Raji (cell line): ENCODE data around the gene PTPN14.

ENCODE experiments used
- POLR2A ChIP-seq: IDR thresholded peaks from 2 replicates; pipeline ENCODE4 v1.6.1; 2011; ENCODE audit warnings: low read depth, low read length, control low read depth; ENCODE audit not compliant: insufficient read depth

The PTPN14 gene

DNA sequence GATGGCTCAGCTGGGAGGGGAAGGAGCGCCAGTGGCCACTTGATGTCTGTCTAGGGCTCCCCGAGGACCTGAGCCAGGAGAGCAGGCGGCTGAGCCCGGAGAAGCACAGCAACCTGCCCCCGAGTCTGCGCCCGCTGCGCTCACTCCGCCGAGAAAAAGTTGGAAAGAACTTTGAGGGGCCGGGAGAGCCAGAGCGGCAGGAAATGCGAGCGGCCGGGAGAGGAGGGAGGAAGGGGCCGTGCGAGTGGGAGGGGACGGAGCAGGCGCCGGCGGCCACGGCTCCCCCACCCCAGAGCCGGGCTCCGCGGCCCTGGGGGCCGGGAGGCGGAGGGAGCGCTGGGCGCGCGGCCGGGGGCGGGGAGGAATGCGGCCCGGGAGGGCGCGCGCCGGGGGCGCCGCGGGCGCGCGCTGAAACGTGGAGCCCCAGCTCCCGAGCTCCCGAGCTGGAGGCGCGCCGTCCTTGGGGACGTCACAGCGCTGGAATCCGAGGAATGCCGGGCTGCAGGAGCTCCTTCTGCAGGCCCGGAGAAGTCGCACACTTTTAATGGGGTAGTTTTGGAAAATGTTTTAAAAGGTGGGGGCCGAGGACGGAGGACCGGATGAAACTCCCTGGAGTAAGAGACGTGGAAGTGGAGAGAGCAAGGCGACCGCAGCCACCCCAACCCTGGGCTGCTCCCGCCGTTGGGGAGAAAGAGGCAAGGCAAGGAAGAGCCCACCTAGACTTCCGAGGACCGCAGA is at the start of gene PTPN14:
PTPN14 (minus strand) TSS at position 167 of the 738 bp plus-strand sequence. CDS start 86,799 bp downstream, outside the sequence.
- no peak for TF ChIP-seq POLR2A

DNA sequence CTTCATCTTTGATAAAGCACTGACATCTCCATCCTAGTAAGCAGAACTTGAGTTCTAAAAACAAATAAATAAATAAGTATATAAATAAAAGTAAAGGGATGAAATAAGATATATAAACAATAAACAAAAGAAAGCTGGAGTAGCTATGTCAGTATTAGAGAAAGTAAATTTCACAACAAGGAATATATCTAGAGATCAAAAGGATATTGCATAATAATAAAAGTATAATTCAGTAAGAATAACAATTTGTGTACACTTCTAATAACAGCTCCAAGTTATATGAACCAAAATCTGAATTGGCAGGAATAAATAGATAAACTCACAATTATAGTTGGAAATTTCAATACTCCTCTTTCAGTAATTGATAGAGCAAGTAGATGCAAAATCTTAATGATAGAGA is 41.8 kb upstream of the PTPN14 start:
- no peak for TF ChIP-seq POLR2A

DNA sequence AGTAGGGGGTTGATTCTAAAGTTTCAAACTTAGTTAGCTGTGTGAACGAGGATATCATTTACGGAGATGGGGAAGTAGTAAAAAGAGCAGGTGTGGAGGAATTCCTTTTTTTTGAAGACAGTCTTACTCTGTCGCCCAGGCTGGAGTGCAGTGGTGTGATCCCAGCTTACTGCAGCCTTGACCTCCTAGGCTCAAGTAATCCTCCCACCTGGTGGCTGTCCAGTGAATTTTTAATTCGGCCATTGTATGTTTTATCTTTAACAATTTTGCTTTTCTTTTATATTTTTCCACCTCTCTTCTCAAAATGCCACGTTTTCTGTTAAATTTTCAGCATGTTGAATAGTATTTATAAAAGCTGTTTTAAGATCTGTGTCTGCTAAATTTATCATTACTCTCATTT is 39.3 kb upstream of the PTPN14 start:
- TF ChIP-seq POLR2A, result no peak

DNA sequence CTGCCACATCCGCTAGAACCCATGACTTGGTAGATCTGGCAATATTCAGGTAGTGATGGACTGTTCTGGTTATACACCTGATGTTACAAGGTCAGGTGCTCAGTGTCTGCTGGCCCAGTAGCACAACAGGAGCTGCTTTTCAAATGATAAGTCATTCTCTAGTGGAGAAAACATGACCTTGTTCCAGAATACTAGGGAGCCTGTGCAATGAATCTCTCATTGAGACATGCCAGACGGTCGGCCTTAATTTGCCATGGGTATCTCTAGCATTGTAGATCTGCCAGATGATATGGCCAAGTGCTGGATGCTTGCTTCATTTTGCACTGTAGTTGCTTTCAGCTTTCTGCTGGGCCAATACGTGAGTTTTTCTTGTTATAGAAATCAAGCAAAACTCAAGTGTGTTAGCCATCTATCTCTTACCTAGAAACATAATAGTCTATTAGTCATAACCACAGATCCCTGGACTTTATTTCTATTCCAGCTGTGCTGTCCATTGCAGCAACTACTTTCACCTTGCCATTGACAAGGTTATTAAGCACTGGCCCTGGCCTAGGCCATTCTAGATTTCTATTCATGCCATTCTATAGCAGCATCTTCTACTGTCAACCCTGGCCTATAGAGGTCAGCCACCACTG is 37.7 kb upstream of the PTPN14 start:
- no peak for TF ChIP-seq POLR2A

DNA sequence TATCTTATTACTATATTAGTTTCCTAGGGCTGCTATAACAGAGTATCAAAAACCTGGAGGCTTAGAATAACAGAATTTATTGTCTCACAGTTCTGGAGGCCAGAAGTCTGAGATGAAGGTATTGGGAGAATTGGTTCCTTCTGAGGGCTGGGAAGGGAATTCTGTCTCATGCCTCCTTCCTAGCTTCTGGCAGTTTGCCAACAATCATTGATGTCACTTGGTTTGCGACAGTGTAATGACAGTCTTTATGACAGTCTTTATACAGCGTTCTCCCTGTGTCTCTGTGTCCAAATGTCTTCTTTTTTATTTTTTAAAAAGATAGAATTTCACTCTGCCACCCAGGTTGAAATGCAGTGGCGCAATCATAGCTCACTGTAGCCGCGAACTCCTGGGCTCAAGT is 35.8 kb upstream of the PTPN14 start:
- no peak for TF ChIP-seq POLR2A

DNA sequence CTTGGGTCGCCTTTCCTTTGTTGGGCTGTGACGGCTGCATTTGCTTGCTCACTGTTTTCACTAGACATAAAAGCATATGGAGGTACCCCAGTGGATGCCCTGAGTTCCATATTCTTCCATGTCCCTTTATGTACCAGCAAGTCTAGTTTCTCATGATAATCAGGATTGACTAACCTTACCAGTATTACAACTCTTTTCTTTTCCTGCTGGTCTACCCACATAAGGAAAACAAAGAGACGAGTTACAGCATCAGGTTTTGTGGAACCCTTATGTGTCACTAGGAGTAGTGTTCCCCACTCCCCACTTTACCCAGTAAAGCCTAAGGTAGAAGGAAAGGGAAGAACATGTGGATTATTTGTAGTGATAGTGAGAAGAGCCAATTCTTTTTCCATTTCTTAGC is 35.2 kb upstream of the PTPN14 start:
- no peak for TF ChIP-seq POLR2A

DNA sequence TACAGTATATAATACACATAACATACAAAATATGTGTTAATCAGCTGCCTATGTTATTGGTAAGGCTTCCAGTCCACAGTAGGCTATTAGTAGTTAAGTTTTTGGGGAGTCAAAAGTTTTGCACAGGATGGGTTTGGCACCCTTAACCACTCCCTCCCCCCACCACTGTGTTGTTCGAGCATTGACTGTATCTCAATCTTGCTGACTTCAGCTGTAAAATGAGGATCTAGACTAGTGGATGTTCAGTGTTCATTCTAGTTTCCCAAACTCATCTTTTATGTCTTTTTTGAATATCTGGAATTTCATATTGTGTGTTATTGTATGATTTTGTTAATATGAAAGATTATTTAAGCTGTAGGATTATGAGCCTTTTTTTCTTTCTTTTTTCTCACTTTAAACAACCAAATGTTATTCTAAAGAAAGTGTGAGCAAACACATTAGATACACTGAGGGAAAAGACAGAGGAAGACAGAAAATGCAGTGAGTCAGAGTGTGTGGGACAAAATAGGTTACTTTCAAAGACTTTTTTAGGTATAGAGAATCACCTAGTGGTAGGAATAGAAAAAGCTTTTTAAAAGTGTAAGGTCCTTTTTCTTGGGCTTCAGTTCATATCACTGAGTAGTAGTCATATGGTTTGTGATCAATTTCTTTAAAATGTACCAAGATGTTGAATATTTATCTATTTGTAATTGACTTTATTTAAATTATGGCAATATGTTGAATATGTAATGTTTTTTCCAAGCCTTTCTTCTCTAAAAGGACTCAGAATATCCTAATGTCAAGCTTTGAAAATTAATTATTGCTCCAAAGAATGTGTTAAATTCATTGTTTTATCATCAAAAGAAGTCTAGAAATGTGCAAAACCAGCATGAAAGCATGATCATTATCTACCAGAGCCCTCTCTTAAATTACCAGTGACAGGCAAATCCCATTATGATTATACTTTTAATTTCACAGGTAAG is 33.7 kb upstream of the PTPN14 start:
- TF ChIP-seq POLR2A, result no peak

DNA sequence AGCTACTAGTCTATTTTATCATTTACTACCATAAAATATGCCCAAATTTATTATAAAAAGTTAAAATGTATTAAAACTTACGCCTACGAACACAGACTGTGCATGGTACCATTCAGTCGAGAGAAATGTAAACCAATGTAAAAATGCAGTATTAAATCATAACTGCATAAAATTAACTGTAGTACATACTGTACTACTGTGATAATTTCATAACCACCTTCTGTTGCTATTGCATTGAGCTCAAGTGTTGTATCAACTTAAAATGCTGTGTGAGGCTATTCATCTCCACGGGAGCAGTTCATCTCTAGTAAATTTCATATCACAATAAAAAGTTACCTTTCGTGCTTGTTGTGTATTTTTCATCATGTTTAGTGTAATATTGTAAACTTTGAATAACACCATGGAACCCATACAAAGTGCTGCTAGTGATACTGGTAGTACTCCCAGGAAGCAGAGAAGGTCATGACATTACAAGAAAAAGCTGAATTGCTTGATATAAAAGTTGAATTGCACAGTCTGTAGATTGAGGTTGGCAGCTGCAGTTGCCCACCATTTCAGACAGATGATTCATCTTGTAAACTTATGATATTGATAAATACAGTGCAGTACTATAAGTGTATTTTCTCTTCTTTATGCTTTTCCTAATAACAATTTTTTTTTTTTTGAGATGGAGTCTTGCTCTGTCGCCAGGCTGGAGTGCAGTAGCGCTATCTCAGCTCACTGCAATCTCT is 32.6 kb upstream of the PTPN14 start:
- TF ChIP-seq POLR2A, result no peak

DNA sequence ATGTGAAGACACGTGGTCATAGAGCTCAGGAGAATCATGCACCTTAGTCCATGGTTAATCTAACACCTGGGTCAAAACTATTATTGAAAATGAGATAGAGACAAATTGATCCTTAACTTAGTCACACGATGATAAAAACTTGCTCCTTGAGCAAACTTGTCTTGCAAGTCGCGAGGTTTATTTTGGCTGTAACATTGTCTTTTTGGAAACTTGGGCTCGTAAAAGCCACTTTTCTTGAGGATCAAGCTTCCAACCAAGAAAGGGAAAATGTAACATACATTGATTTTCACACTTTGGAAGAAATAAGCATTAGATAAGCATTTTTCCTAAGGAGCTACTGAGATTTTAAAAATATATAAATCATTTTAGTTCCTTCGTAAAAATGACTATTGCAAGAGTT is 31.7 kb upstream of the PTPN14 start:
- no peak for TF ChIP-seq POLR2A

DNA sequence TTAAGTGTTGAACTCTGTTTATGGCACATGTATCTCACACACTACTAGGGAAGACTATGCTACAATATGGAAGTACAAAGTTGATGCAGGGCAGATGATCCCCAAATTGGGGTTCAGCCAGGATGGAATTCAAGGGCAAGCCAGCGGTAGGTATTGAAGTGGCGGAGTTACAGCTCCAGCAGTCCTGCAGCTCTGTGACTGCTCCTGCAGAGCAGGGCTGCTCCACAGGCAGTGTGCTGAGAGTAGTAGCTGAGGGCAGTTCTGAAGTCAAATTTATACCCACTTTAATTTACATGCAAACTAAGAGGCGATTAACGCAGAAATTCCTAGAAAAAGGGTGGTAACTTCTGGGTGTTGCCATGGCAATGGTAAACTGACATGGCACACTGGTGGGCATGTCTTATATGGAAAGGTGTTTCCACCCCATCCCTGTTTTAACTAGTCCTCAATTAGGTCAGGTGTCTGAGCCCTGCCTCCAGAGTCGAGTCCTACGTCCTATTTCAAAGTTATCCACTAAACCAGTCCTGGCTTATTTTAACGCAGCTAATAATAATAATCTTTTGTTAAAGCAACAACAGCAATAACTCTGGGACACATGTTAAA is 31.0 kb upstream of the PTPN14 start:
- TF ChIP-seq POLR2A, result no peak

DNA sequence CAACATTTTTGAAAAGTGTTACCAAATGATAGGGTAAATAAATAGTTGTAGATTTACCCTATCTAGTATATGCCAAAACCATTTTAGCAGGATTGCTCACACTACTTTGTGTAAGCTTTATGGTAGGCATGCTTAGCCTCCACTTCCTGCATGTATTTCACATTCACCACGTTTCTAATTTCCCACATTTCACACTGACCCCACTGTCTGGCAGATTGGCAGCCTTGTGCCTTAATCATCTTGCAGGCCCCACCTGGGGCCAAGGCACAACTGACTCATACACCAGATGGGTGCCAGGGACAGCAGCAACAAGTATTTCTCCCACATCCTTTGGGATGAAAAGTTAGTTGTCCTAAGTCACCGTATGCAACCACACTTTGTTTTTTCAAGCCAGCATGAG is 30.4 kb upstream of the PTPN14 start:
- TF ChIP-seq POLR2A, result no peak

DNA sequence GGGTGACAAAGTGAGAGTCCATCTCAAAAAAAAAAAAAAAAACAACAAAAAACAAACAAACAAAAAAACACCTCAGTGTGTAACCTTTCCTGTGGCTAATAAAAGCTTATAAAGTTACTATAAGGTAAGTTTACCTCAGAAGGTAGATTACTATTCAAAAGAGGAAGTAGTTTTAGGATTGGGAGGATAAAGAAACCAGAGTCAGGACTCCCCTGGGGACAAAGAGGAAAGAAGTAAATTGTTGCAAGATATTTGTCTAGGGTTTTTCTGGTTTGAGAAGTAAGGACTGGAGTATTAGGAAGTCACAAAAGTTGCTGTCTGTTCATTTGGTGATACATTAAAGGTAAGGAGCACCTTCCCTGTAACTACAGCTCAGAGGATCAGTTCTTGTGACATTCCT is 27.8 kb upstream of the PTPN14 start:
- no peak for TF ChIP-seq POLR2A

DNA sequence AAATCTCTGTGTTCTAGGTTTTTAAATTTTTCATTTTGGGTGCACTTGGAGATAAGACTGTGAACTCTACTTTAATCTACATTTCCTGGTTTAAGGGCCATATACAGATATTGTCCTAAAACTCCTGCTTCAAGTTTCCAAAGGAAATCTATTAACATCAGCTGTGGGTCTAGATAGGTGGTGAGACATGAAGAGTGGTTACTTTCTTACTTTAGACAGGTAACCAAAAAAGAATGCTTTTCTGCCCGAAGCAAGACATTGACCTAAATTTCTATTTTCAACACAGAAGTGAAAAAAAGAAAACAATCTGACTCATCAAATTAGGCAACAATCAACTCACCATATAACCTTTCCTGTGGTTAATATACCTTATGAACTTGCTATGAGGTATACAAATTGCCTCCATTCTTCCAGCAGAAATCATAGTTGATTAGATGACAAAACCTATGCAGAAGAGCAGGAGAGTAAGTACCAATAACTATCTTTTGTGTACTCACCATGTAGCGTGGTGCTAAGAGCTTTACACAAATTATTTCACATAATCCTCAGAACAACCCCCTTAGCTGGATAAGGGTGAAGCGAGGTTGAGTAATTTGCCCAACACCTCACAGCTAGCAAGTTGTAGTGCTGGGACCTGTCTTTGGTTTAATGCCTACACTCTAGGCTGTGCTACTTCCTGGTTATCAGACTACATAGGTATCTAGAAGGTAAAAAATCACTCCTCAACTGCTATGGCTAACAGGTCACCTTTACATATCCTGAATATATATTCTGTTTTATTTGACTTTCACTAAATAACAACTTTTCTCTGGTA is 23.4 kb upstream of the PTPN14 start:
- no peak for TF ChIP-seq POLR2A
